GM10266 (cell line): ENCODE data around the gene SRC.

Source experiments
- DNase-seq: peaks from one replicate; pipeline ENCODE4 v3.0.0; 2012; ENCODE audit errors: extremely low spot score
- TF ChIP-seq, protein P1 (sequence below): IDR thresholded peaks from 2 replicates; pipeline ENCODE4 v1.5.1; 2012; ENCODE audit warnings: mild to moderate bottlenecking, low read depth; ENCODE audit not compliant: control insufficient read depth, insufficient read depth; ENCODE audit errors: missing control alignments

Gene SRC

DNA sequence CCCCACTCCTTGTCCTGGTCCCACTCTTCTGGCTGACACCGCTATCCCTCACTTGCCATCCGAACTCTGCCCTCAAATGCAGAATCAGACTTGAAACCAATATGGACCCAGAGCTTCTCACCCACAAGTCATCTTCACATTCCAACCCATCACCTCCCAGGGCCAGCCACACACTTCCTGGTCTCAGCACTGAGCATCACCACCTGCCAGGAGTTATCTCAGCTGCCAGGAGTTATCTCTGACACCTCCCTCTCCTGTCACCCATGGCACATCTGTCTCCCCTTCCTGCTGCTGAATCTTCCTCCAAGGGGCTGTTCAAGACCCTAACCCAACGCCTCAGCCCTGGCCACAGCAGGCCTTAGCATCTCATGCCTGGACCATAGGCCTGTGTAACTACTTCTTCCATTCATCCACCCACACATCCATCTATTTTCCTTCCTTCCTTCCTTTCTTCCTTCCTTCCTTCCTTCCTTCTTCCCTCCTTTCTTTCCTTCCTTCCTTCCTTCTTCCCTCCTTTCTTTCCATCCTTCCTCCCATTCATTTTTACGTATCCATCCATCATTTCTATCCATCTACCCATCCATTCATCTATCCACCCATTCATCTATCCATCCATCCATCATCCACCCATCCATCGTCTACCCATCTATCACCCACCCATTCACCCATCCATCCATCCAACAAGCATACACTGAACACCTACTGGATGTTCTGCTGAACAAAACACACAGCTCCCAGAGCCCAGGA is 100.5 kb downstream of the SRC start:
- no peak for DNase-seq
- TF ChIP-seq, protein P1, sequence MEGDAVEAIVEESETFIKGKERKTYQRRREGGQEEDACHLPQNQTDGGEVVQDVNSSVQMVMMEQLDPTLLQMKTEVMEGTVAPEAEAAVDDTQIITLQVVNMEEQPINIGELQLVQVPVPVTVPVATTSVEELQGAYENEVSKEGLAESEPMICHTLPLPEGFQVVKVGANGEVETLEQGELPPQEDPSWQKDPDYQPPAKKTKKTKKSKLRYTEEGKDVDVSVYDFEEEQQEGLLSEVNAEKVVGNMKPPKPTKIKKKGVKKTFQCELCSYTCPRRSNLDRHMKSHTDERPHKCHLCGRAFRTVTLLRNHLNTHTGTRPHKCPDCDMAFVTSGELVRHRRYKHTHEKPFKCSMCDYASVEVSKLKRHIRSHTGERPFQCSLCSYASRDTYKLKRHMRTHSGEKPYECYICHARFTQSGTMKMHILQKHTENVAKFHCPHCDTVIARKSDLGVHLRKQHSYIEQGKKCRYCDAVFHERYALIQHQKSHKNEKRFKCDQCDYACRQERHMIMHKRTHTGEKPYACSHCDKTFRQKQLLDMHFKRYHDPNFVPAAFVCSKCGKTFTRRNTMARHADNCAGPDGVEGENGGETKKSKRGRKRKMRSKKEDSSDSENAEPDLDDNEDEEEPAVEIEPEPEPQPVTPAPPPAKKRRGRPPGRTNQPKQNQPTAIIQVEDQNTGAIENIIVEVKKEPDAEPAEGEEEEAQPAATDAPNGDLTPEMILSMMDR = no peak

DNA sequence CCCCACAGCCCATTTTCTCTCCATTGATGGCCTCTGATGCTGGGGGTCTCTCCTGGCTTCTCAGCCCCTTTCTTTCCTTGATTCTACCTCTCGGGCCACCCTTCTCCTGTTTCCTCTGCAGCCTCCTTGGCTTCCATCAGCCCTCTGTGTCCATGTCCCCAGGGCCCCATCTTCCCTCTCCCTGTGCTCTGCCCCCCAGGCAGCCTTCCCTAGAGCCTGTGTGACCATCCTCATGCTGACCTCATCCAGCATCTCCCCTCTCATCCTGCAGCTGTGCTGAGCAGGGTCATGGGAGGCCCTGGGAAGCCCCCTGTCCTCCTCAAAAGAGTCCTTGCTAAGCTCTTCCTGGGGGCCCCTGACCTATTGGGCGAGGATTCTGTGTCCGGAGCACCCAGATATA is 101.7 kb downstream of the SRC start:
- TF ChIP-seq, protein P1 = no peak
- DNase-seq = no peak

DNA sequence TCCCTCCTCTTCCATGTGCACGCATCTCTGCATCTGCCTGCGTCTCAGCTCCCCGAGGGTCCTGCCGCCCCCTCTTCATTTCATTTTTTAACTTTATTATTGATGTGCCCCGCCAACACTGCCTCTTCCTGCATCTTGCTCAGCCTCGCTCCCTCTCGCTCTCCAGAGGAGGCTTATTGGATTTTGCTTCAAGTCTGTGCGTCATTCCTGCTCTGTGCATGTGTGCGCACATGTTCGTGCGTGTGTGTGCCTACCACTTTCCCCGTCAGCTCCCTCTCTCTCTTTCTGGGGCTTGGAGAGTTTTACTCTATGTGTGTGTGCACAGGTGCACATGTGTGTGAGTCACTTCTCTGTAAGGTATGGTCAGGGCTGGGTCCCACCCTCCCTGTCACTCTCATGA is 103.3 kb downstream of the SRC start:
- TF ChIP-seq, protein P1 = no peak
- DNase-seq = no peak

DNA sequence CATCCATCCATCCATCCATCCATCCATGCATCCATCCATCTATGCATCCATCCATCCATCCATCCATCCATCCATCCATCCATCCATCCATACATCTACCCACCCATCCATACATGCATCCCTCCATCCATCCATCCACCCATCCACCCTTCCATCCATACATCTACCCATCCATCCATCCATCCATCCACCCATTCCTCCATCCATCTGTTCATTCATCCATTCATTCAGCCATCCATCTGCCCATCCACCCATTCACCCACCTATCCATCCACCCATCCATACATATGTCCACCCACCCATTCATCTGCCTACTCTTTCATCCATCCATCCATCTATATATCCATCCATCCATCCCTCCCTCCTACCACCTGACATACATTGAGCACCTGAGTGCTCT is 104.4 kb downstream of the SRC start:
- TF ChIP-seq, protein P1 = no peak
- DNase-seq = no peak

DNA sequence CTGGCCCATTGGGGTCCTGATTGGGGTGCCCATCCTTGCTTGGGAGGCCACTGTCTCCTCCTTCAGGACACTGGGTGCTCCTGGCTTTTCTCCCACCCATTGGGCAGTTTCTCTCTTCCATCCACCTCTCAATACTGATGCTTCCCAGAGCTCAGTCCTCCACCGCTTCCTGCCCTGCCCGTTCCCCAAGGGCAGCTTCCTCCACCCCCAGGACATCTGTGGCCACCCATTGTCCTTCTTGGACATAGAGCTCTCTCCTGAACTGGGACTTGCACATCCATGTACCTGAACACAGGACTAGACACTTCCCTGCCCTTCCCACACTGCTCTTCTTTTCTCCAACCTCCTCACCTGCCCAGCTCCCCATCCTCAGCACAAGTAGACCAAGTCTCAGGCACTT is 105.7 kb downstream of the SRC start:
- TF ChIP-seq, protein P1 = no peak
- DNase-seq = no peak

DNA sequence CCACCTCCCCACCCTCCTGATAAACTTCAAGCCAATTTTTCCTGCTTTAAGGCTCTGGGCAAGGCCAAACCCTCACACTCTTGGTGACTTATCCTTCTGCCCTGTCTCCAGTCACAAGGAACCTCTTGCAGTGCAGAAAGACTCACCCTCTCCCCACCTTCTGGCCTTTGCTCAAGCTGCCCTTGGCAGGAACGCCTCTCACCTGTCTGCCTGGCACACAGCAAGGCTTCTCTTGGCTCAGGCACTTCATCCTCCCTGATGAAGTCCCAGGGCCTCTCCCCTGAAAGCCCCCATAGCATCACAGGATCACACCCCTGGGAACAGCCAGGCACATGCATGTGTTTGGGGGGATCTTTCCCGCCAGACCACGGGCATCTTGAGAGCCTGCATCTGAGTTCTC is 106.3 kb downstream of the SRC start:
- TF ChIP-seq, protein P1 = no peak
- no peak for DNase-seq

DNA sequence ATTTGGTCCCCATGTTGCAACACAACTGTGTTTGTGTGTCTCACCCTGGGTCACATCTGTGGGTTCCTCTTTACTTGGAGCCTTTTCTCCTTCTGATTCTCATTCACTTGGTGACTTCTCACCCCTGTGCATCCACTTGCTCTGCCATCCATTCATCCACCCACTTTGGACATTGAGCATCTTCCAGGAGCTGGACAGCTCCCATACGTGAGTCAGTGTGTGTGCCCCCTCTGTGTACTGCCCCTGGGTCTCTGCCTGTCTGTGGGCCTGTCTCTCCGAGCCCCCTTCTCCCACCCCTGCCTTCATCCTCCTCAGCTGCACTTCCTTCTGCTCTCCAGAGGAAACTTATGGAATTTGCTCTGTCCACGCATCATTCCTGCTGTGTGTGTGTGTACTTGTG is 107.3 kb downstream of the SRC start:
- TF ChIP-seq, protein P1 = no peak
- no peak for DNase-seq
